Adipose tissue (tissue), 3 donors: ENCODE results near the gene THSD4. TPM values are rescaled to one million over a fixed set of nuclear protein-coding genes. Genes with fewer than 3 reads are reported as not detected.

Experiments
- H3K27ac ChIP-seq: one replicate; pipeline ENCODE4 v1.5.1; 2013; ENCODE audit warnings: low read depth, low read length
- WGBS, 3 donors: extraction: QIAGEN DNeasy Blood & Tissue Kit; methylation state at CpG; one replicate each; pipeline ENCODE4 v1.1.7; 2013; 5-methylcytosine and 5-hydroxymethylcytosine counted together
- polyA plus RNA-seq, 3 donors: library from polyadenylated mRNA; stranded (reverse); fragments of 200-250 nt; gene quantifications; one replicate each; pipeline ENCODE4 v1.2.3, GENCODE V29; 2013
- donor health status: healthy with polysubstance abuse.
- donor health status: Bipolar disorder and iron deficiency.
- donor health status: healthy.

THSD4 gene
- polyA plus RNA-seq, 3 donors: 1.6 to 3.1 (median 2.4) TPM

DNA sequence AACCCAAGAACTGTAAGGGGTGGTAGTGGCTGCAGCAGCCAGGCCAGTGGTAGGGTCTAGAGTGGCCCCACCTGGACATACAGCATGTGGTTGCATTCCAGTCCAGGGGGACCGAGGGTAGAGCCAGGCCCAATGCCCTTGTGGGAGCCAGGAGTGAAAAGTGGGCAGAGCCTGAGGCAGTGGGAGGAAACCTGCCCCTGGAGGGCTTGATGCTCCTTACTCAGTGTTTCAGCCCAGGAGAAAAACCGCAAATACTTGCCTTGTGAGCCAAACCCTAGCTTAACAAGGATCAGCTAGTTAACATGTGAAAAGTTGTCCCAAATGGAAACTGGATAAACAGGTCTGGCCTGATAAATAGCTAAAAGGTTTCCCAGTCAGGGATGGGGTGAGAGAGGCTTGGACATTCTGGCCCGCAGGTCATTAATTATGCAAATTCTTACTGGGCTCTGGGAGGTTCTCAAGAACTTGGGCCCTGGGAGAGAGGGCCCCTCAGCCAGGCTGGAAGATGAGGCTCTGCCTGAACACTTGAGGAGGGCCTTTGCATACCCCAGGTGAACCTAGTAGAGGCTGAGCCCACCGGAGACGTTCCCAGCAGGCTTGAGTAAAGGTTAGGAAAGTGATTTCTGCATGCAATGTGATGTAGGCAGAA lies 222.1 kb downstream of the THSD4 start:
- no peak overlapping the region for H3K27ac ChIP-seq
- WGBS, 3 donors: 53 to 86% (median 81%) methylated on average over 5 of the region's 5 CpGs

DNA sequence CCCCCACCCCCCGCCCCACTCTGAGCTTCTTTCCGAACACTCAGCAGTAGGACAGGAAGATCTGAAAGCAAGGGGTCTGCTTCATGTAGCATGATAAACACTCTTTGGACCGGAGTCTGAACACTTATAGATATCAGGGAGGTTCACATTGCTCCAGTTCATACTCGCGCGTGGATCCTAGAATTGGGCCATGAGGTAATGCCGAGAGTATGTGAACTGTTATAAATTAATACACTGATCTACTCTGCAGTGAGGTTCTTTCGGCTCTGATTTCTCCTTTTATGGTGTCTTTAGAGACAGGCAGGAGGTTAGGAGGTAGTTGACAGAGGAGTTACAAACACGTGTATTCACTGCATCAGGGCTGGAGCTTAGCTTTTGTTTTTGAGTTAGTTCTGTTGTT lies 223.0 kb downstream of the THSD4 start:
- WGBS, 3 donors: 82 to 95% (median 92%) methylated on average over 9 of the region's 9 CpGs
- no peak overlapping the region for H3K27ac ChIP-seq

DNA sequence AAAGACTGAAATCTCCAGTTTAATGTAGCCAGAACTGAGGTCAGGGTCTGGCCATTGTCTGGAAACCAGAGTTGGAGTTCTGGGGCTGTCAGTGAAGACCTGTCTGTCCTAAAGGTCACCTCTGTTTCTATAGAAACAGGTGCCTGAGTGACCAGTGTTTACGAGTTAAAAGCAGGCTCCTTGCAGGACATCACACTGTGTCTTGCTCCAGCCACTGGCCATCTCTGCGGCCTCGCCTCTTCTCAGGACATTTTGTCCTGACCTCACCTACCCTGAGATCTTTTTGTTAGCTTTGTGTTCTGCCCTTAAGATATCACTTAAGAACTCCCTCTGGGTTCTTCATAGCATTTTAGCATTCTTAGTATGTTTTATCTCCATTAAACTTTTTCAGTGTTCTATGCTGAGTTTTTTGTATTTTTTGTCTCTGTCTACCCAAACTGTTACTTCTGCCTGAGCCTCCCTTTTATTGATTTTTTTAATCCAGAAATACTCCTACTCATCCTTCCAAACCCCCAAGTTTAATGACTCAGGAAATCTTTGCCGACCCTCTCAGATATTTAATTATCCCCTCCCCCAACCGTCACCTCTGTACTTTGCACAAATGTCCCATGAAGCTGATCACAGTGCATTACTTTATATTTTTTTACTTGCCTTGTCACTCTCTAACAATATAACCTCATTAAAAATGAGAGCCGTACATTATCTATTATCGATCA lies 223.7 kb downstream of the THSD4 start:
- H3K27ac ChIP-seq: no peak overlapping the region
- 79 to 93% (median 92%) methylated on average over 7 of the region's 7 CpGs for WGBS, 3 donors

DNA sequence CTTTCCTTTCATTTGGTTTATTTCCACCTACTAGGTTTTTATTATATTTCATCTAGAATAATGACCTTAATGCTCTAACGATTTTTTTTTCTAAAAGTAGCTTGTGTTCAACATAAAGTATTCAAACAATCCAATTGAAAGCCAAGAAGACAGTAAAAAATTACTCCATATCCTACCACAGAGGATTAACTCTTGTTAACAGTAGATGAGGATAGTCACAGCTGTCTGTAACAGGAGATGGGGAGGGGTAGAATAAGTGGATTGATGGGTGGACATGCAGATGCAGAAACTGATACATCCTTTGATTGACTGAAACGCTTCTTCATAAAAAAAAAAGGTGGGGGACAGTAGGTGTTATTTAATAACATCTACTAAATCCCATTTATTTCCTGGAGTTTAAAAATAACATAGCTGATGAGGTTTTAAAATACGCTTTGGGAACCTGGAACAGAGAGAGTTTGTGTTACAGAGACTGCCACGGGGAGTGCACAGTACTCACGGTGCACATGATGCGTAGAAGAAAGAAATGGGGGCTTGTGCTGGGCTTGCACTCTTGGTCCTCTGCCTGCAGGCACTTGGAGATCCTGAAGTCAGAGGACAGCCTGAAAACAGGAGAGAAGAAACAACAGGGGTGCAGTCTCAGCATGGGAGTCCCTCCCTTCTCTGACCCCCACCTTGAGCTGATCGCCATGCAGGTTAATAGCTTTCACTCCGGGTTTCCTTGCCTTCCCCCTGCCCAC lies 226.7 kb downstream of the THSD4 start:
- WGBS, 3 donors: 70 to 83% (median 83%) methylated on average over 8 of the region's 8 CpGs
- no peak overlapping the region for H3K27ac ChIP-seq

DNA sequence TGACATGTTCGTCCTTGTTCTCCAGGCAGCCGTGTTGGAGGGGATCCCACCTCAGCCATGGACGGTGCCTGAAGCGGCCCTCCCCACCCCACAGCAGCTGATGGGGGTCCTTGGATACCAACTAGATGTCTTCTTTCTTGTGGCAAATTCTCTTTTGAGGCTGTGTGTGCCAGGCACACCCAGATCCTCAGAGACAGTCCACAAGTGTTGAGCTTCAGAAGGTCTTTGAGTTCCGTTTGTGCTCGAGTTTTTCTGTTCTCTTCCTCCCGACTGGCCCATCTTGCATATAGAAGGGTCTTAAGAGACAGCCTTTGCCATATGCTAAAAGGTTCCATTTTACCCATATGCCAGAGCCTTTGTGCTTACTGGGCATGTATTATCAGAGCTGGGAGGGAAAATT lies 227.4 kb downstream of the THSD4 start:
- WGBS, 3 donors: 79 to 92% (median 91%) methylated on average over 7 of the region's 7 CpGs
- no peak overlapping the region for H3K27ac ChIP-seq

DNA sequence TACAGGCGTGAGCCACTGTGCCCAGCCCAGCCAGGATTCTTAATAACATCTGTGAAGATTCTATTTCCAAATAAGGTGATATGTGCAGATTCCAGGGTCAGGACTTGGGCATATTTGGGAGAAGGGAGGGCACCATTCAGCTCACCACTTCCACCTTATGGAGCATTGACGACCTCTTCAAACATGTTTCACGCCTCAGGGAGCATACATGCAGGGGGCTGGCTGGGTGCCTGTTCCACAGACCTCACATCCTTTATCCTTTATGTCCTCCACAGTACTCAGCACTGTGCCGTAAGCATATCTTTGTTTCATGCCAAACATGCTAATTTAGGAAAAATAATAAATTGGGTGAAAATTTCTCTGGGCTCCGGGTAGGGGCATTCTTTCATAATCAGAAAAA lies 229.0 kb downstream of the THSD4 start:
- 83 to 92% (median 89%) methylated on average over 5 of the region's 5 CpGs for WGBS, 3 donors
- H3K27ac ChIP-seq: no peak overlapping the region

DNA sequence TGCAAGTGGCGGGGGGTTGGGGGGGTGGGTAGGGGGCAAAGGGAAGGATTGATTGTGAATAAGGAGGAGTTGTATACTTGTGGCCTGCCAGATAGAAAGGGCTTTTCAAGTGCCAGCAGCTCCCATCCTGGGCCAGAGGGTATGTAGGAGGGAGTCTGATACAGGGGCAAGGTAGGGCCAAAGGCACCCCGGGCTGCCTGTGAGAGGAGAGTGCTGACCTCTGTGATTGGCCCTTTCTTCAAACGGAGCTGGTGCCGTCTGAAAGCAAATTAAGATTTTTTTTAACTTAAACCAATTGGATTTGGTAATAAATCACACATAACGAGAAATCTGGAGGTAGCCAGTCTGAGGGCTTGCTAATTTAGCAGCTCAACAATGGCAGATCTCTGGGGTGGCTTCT lies 229.9 kb downstream of the THSD4 start:
- H3K27ac ChIP-seq: no peak overlapping the region
- WGBS, 3 donors: 51 to 81% (median 77%) methylated on average over 5 of the region's 5 CpGs

DNA sequence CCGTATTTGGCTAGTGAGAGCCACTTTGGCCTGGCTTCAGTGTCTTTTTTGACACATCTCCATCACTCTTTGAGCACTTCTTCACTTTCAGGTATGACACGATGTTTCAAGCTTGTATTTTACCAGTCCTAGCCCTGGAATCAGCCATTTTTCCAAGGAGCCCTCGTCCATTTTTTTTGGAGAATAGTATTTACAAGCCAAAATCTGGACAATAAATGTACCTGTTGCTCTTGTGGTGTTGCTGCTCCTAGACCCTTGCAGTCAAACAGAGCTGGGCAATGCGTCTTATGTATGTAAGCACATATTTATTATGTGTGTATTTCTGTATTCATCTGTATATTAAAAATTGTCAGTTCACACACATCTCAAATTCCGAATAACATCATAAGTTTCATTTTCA lies 231.2 kb downstream of the THSD4 start:
- 83 to 94% (median 92%) methylated on average over 5 of the region's 5 CpGs for WGBS, 3 donors
- no peak overlapping the region for H3K27ac ChIP-seq

DNA sequence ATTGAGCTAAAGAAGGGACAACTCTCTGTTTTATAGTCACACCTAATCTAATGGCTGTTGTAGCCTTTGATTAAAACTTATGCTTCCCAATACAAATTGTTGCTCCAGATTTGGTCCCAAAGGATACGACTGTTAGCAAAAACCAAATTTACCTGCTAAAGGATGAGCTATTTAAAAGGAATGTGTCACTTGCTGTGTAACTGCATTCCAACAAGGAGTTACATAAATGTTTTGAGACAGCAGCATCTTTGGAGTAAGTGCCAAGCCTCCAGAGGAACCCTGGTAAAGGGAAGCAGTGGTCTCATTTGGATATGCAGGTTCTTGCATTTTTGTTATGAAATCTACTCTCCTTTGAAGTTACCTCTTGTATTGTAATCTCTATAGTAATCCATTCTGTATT lies 233.3 kb downstream of the THSD4 start:
- 81 to 98% (median 94%) methylated on average over 1 of the region's 1 CpG for WGBS, 3 donors
- no peak overlapping the region for H3K27ac ChIP-seq

DNA sequence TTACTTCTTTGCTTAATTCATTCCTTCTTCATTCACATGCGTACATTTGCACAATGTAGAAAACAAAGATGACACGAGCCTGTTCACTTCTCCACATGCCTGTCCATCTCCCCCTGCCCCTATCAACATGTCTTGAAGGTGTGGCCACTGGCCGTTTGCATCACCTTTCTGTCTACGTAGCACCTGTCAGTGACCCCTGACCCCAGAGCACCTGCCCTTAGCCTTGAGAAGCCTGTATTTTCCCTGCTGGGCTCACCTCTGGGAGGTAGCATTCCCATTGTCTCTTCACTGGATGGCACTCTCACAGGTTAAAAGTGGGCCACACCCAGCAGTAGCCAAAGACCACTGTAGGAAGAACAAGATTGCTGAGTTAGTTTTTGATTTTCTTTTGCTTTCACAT lies 234.1 kb downstream of the THSD4 start:
- 75 to 88% (median 88%) methylated on average over 4 of the region's 4 CpGs for WGBS, 3 donors
- no peak overlapping the region for H3K27ac ChIP-seq

DNA sequence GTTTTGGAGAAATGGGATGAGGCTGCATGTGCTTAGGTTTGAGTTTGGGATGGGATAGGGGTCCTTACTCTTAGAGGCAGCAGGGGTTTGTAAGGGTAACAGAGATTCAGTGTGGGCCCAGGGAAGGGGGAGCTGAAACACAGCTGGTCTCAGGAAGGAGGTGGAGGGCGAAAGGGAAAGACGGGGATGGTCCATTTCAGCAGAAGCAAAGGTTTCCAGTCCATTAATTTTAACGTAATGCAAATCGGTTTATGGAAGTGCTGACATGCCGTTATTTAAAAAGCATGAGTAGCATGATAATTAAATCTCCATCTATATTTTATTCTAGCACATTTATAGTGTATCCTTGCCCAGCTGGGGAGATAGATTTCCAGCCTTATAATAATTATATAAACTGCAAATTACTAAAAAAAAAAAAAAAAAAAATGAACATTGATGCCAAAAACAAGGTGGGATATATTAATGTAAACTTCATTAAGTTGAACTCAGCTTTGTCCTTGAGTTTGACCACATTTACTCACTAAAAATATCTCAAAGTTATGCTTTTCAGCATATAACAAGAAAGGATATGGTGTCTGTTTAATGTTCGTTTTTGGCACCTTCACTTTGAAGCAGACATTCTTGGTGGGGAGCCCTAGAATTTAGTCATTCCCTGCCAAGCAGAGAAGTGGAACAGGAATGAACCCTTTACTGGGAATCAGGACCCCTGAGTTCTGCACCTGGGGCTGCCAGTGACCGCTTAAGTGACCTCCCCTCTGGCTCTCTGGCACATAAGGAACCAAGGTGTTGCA lies 234.7 kb downstream of the THSD4 start:
- no peak overlapping the region for H3K27ac ChIP-seq
- WGBS, 3 donors: 75 to 81% (median 79%) methylated on average over 7 of the region's 7 CpGs

DNA sequence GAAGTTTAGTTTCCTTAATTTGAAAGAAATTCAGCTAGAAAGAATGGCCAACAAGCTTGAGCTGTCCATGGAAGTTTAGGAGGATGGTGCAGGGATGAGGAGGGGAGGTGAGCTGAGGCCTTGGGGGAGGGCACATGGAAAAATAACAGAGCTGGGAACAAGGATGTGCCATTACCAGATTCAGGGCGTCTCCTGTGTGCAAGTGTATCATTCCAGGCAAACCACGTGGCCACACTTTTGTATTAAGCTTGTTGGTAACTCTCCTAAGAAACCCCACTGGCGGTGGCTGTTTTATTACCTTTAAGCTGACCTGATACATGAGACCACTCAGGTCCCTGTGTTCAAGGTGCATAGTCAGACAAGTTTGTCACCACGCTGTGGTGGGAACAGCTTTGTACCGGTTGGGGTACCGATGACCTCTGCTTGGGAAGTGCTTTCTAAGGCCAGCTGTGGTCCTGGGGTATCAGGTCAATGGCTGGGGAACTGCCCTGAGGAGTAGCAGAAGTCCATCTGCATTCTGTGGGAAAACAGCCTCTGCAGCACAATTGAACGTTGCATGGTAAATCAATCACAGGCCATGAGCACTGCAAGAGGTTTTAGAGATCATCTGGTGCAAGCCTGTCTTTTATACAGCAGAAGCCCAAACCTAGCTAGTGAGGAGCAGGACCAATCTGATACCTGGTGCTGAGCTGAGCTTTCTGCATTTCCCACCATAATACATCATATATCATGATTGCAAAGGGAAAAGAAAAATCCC lies 235.5 kb downstream of the THSD4 start:
- WGBS, 3 donors: 67 to 87% (median 81%) methylated on average over 7 of the region's 7 CpGs
- H3K27ac ChIP-seq: no peak overlapping the region

DNA sequence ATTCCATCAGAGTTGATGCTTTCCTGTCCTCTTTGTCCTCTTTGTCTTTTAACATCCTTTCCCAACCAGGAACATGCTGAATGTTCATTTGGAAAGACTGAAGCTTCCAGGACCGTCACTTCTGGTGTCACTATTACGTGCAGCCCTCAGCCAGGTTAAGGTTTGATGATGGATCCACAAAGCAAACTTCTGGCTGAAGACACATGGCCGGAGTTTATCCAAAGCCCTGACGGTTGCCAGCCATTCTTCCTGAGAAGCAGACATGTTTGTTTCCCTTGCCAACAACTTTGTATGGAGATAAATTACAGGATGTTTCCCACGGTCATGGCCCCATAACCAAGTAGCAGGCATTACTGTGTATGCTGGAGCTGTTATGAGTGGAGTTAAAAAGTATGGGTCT lies 236.9 kb downstream of the THSD4 start:
- no peak overlapping the region for H3K27ac ChIP-seq
- 53 to 76% (median 67%) methylated on average over 5 of the region's 5 CpGs for whole genome bisulfite sequencing, 3 donors

DNA sequence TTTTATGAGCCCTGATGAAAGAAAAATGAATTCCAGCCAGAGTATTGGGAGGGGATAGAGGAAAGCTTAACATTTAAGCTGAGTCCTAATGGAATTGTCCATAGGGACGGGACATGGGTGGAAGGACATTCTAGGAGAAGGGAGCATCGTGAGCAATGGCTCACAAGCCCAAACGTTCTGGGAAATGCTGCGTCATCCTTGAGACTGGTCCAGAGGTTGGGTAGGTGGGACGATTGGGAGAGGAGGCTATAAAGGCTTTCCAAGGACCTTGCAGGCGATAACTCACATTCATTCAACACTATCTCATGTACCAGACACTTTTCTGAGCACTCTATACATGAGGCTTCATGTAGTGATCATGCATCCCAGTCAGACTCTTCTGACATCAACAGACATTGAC lies 237.5 kb downstream of the THSD4 start:
- WGBS, 3 donors: 51 to 57% (median 57%) methylated on average over 6 of the region's 6 CpGs
- H3K27ac ChIP-seq: no peak overlapping the region

DNA sequence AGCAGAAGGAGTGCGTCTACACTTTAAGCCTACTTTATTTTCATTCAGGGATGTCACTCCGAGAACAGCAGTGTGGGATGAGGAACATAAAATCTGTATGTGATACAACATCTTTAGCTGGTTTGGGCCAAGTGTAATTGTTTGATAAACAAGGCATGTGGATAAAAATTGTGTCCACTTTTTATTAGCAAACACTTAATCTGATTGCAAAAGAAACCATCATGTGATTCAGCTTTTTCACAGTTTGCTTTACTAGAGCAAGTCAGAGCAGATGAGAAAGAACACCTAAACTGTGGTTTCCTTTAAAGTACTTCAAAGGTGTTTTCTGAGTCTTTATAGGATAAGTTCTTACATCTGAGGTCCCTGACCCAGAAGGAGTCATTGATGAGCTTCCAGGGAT lies 237.9 kb downstream of the THSD4 start:
- 76 to 89% (median 79%) methylated on average over 2 of the region's 2 CpGs for WGBS, 3 donors
- H3K27ac ChIP-seq: no peak overlapping the region

DNA sequence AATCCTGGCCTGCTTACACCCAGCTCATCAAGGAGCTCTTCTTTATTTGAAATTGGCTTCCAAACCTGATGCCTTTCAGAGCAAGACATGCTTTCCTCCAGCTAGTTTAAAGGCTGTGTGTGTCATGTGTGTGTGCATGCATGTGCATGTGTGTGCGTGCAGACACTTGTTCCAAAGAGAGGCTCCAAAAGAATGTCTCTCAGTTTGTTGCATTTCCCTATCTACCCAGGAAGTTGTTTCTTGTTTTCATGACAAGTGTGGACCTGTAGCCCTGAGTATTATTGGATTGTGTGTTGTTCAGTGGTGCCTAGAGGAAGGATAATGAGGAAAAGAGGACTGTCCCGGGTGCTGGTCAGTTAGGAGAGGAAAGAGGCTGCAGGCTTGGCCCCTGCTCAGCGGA lies 240.0 kb downstream of the THSD4 start:
- WGBS, 3 donors: 90 to 92% (median 91%) methylated on average over 3 of the region's 3 CpGs
- no peak overlapping the region for H3K27ac ChIP-seq

DNA sequence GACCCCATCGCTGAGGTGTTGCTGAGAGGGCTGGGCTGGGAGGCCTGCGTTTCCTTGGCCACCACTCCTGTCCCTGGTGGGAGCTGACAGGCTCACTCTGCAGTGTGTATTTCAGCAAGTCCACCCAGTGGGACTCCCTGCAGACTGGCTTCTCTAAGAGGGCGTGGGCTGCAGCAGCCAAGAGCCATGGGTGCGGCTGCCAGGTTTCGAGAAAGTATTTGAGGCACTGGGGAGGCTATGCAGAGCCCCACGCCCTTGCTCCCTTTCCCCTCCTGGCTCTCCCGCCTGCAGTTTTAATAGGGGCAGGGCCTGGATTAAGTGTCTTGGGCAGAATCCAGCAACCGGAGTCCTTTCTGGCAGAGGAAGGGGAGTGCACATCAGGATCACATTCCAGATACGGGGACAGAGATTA lies 242.1 kb downstream of the THSD4 start:
- H3K27ac ChIP-seq: no peak overlapping the region
- WGBS, 3 donors: 46 to 51% (median 50%) methylated on average over 9 of the region's 9 CpGs

DNA sequence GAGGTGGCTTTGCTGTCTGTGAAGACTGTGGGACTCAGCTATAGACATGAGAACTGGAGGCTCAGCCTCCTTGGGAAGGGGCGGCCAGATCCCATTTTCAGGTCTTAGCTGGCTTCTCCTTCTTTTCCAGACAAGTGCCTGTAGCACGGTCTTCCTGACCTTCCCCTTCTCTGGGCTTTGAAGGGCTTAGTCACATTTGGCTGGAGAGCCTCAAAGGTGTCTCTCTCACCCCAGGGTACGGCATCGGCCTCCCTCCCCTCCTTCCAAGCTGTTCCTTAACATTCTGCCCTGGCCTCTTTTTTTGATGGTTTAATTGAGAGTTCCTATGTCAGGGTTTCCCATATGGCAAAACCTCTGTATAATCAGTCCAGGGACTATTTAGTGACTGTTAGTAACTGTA lies 242.7 kb downstream of the THSD4 start:
- H3K27ac ChIP-seq: no peak overlapping the region
- WGBS, 3 donors: 94 to 98% (median 96%) methylated on average over 4 of the region's 4 CpGs
